GM18907 (cell line): ENCODE data around the gene CAPN7.

ENCODE experiments used
- ATAC-seq: cut with Tn5 transposase; IDR thresholded peaks from one replicate; pipeline ENCODE4 v1.9.1; 2021; ENCODE audit warnings: mild to moderate bottlenecking, moderate library complexity; ENCODE audit not compliant: unreplicated experiment

The CAPN7 gene

GRCh38 chr3:15272426-15273196 is 66.6 kb downstream of the CAPN7 start:
- no peak for ATAC-seq

- ATAC-seq: no peak
These were observed 67.2 kb downstream of the CAPN7 start for GRCh38 chr3:15273227-15273626.

- no peak for ATAC-seq
These were observed 70.1 kb downstream of the CAPN7 start for GRCh38 chr3:15276028-15276724.

DNA sequence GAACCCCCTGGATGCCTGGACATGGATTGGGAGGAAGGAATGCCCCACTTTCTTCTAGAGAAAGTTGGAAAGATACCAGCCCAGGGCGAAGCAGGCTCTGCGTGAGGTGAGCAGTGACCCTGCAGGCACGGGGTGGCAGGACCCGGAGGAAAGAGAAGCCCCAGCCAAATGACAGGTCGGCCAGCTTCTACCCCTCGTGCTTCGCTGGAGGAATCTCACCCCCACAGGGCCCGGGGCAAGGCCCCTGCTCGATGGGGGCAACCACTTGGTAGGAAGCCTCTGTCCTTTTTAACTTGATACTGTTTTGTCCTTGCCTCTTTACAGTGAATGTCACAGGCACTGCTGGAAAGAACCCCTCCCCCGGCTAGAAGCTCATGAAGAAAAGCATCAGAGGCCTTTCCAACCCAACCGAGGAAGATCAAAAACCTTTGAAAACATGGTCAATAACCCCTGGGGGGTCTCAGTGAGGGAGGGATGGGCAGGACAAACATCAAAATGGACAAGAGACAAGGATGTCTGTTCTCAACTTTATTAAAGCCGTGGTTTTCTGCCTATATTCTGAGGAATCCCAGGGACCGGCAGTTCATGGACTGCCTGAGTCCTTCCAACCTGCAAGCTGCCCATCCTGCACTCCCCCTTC is 71.9 kb downstream of the CAPN7 start:
- ATAC-seq: no peak

- ATAC-seq: no peak
These were observed 73.2 kb downstream of the CAPN7 start for GRCh38 chr3:15279205-15279604.

DNA sequence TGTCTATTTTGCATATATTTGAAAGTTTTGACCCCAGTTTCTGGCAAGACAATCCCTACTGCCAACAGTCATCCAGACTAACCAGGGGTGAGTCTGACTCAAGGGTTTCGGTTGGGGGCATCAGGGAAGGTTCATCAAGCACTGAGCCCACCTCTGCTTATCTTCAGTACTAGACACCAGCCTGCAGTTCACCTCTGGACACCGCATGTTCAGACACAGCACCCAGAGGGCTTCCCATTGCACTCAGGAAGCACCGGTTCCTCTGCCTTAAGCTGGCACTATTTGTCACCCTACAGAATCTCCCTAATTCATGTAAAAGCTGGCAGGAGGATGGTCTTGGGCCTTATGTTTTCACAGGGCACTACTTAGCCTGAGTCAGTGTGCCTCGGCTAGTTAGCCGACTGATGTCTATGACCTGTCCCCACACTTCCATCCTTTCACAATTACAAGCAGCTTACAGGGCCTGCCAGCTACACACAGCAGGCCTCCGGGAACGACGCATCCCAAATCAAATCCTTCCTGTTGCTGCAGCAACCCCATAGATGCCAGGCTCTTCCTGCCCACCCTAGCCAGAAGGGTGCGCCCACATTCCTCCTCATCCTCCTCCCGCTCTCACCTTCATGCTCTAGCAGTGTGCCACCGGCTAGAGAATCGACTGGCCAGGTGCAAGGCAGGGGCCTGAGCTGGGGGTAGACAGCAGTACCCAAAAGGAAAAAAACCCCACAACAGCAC is 73.8 kb downstream of the CAPN7 start:
- no peak for ATAC-seq

DNA sequence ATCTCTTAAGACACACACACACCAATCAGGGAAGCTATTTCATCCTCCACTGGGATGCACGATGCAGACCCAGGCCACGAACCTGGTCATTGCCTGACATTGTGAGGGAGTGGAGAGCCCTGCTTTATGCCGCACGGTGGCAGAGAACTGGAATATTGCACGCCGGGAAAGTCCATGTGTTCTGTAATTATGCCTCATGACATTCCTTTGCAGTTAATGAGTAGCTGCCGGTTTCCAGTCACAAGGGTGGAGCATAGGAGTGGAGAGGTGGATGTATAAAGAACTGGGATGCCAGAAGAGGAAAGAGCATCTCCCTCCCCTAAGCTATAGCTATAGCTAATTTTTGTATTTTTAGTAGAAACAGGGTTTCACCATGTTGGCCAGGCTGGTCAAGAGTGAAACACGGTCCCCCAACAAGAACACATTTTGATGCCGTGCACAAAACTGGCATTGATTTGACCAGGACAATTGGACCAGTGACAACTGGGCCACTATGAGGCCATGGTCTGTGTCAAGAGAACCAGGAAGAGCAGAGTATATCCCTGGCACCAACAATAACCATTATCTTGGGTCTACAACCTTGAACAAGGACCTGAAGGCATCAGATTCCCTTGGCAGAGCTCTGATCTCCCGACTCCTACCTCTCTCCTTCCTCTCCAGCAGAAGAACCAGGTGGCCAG is 74.9 kb downstream of the CAPN7 start:
- ATAC-seq: no peak

DNA sequence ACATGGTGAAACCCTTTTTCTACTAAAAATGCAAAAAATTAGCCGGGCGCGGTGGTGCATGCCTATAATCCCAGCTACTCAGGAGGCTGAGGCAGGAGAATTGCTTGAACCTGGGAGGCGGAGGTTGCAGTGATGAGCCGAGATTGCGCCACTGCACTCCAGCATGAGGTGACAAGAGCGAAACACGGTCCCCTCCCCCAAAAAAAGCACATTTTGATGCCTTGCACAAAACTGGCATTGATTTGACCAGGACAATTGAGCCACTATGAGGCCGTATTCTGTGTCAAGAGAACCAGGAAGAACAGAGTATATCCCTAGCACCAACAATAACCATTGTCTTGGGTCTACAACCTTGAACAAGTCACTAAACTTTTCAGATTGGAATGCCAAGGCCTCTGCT is 75.8 kb downstream of the CAPN7 start:
- no peak for ATAC-seq

DNA sequence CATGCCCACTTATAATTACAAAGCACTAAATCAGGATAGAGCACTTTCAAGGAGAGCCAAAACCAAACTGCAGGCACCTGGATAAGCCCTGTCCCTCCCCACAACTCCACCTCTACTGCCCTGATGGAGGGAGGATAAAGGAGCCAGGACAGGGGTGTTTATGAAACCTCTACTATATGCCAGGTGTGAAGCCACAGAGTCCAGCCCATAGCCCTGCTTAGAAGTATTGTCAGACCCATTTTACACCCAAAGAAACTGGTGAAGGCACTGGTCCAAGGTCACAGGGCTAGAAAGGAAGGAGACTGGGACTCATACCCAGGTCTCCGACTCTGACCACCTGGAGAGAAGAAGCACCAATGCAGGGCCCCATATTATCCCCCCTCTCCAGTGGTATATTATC is 77.7 kb downstream of the CAPN7 start:
- ATAC-seq: no peak

- ATAC-seq: no peak
These were observed 78.3 kb downstream of the CAPN7 start for GRCh38 chr3:15284121-15284889.

DNA sequence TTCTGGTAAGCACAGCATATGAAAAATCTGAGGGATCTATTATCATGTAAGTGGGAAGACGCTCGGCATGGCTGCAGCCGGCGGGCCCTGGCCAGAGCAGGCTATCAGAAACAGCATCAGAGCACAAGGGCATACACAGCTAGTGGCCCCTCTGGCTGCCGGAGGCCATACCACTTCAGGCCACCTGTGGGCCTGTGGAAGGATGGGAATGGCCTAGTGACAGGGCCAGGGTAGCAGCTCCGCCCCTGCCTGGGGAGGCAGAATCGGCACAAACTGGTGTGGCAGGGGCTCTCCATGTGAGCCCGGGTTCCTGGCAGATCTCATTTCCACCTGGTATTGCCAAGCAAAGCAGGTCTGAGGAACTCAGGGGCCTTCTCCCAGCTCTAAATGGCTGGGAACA is 80.0 kb downstream of the CAPN7 start:
- ATAC-seq: no peak

- no peak for ATAC-seq
These were observed 81.7 kb downstream of the CAPN7 start for GRCh38 chr3:15287565-15288330.

GRCh38 chr3:15288331-15289035 is 82.4 kb downstream of the CAPN7 start:
- ATAC-seq: no peak

- ATAC-seq: no peak
These were observed 83.6 kb downstream of the CAPN7 start for GRCh38 chr3:15289661-15290060.

GRCh38 chr3:15290736-15291135 is 84.7 kb downstream of the CAPN7 start:
- no peak for ATAC-seq

GRCh38 chr3:15291589-15292541 is 85.8 kb downstream of the CAPN7 start:
- peak; percentile 91 for ATAC-seq

DNA sequence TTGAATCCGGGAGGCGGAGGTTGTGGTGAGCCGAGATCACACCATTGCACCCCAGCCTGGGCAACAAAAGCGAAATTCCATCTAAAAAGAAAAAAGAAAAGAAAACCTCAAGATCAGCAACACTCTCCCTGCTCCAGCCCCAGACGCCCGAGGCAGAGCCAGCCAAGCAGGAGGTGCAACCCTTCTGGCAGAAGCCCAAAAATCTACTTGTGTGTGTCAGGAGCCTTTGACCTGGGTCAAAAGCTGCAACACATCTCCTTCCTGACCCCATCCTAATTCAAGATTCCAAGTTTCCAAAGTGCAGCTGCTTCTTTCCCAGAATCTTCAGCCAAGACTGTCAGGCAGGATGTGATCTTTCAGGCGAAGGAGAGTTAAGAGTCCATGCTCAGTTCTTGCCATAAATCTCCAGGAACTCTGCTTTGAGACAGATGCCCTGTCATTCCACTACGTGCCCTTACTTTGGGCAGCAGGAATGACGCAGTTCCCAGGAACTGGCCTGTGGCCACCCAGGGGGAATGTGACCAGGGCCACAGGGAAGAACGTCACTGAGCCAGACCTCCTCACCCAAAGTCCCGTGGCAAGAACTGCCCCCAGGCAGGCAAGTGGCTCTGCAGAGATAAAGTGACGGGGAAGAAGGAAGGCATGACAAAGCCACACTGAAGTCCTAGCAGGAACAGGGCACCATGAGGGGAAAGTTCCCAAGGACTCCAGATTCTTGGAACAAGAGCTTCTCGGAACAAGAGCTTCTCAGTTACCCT is 86.9 kb downstream of the CAPN7 start:
- no peak for ATAC-seq
